Activated CD4-positive, alpha-beta T cell treated with anti-CD3 and anti-CD28 coated beads, Interleukin-2, amount 50 U/mL, for 24 hours (primary cell): Measurements from ENCODE around the gene GPBP1.
"Not testable (repeated sequence)": the region's sequence is repeated elsewhere in the genome, so short reads cannot be mapped to it uniquely, and the experiment has no call there.

ENCODE experiments used
- DNase-seq, 2 donors: peaks; one replicate each; pipeline ENCODE4 v3.0.0-alpha.2; 2020; ENCODE audit warnings: low read depth in 1 of 2, low spot score in 1 of 2

Gene GPBP1

GRCh38 chr5:57176350-57176857, 2.5 kb downstream of the GPBP1 start:
- no peak for DNase-seq

- DNase-seq, result no peak
These were observed 3.8 kb downstream of the GPBP1 start for GRCh38 chr5:57177479-57178156.

GRCh38 chr5:57178238-57178637, 4.4 kb downstream of the GPBP1 start:
- not testable (repeated sequence) for DNase-seq

DNA sequence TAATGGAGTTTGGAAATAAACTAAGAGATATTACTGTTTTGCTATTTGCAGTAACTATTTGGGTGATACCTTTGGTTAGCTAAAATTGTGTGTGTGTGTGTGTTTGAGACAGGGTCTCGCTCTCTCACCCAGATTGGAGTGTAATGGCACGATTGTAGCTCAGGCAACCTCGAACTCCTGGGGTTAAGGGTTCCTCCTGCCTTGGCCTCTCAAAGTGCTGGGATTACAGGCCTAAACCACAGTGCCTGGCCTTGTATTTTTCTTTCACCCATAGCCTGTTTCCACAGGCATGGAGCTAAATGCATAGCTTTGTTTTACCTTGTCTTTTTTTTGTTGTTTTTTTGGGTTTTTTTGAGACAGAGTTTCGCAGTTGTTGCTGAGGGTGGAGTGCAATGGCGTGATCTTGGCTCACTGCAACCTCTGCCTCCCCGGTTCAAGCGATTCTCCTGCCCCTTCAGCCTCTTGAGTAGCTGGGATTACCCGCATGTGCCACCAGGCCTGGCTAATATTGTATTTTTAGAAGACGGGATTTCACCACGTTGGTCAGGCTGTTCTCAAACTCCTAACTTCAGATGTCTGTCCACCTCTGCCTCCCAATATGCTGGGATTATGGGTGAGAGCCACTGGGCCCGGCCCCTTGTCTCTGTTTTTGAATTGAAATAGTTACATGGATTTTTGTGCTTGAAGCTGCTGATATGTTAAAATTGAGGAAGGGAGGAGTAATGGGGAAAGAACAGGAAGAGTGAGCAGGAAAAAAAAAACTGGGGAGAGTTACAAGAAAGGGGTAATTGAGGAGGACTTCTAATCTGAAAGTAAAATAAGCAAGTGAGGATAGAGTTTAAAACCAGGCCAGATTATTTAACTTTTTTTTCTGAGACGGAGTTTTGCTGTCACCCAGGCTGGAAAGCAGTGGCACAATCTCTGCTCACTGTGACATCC, 5.7 kb downstream of the GPBP1 start:
- no peak for DNase-seq

DNA sequence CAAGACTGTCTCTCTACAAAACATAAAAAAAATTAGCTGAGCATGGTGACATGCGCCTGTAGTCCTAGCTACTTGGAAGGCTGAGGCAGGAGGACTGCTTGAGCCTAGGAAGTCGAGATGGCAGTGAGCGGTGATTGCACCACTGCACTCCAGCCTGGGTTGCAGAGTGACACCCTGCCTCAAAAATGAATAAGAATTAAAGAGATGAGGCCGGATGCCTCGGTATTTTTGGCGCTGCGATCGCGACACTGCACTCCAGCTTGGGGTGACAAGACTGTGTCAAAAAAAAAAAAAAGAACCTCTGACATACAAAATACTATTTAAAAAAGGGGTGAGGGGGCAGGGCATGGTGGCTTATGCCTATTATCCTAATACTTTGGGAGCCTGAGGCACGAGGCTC, 7.3 kb downstream of the GPBP1 start:
- no peak for DNase-seq

GRCh38 chr5:57184322-57184721, 10.5 kb downstream of the GPBP1 start:
- DNase-seq, result no peak

- DNase-seq, result no peak
These were observed 11.5 kb downstream of the GPBP1 start for GRCh38 chr5:57185313-57185712.

DNA sequence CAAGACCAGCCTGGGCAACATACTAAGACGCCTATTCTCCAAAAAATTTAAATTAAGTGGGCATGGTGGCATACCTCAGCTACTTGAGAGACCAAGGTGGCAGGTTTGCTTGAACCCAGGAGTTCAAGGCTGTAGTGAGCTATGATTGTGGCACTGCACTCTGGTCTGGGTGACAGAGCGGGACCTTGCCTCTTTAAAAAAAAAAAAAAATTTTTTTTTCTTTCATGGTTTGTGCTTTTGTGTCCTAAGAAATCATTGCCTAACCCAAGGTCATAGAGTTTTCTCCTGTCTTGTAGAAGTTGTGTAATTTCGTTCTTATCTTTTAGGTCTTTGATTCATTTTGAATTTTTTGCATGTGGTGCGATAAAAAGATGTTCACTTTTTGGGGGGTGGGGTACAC, 12.3 kb downstream of the GPBP1 start:
- DNase-seq, result no peak

DNA sequence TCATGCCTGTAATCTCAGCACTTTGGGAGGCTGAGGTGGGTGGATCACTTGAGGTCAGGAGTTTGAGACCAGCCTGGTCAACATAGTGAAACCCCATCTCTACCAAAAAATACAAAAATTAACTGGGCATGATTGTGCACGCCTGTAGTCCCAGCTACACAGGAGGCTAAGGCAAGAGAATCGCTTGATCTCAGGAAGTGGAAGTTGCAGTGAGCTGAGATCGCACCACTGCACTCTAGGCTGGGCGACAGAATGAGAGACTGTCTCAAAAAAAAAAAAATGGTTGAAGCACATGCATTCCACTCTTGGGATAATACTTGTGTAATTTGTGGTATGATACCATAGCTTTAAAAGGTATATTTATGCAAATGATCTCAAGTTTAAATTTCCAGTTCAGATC, 14.1 kb downstream of the GPBP1 start:
- not testable (repeated sequence) for DNase-seq

DNA sequence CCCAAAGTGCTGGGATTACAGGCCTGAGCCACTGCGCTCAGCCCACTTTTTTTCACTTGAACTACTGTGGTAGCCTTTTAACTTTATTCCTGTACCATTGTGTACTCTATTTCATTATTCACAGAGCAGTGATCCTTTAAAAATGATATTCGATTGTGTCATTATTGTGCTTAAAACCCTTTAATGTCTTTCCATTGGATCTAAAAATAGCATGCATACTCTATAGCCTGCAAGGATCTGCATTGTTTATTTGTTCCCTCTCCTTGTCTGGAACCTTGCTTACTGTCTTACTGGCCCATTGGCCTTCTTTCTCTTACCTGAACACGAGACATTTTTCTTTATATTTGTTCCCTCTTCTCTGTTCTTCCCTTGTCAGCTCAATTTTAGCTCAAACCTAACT, 15.7 kb downstream of the GPBP1 start:
- no peak for DNase-seq

DNA sequence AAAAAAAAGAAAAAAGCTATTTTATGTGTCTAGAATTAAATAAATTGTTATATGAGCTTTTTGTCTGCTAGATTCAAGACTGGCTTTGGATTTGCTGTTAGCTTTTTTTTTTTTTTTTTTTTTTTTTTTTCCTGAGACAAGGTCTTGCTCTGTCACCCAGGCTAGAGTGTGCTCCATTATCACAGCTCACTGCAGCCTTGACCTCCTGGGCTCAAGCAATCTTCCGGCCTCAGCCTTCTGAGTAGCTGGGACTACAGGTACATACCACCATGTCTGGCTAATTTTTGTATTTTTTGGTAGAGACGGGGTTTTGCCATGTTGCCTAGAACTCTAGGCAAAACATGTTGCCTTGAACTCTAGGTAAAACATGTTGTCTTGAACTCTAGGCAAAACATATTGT, 16.7 kb downstream of the GPBP1 start:
- DNase-seq, result no peak

GRCh38 chr5:57191163-57191562, 17.3 kb downstream of the GPBP1 start:
- DNase-seq, result no peak

DNA sequence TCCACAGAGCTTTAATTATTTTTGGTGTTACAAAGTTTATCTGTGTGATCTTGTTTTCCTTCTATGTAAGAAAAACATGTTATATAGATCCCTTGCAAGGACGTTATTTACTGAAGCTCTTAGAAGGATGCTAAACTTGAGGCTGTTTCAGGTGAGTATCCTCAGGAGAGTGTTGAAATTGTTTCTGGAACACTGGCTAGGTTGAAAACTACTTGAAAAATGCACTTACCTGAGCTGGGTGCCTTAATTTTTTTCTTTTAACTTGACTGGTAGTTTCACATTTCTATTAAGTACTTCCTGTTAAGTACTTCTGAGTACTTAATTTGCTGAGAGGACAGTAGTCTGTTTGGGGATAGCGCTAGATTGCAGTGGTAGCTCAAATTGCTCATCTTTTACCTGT, 18.1 kb downstream of the GPBP1 start:
- no peak for DNase-seq

GRCh38 chr5:57192832-57193231, 19.0 kb downstream of the GPBP1 start:
- DNase-seq, result not testable (repeated sequence)

GRCh38 chr5:57193757-57194413, 20.0 kb downstream of the GPBP1 start:
- no peak for DNase-seq

GRCh38 chr5:57194653-57195052, 20.8 kb downstream of the GPBP1 start:
- no peak for DNase-seq

DNA sequence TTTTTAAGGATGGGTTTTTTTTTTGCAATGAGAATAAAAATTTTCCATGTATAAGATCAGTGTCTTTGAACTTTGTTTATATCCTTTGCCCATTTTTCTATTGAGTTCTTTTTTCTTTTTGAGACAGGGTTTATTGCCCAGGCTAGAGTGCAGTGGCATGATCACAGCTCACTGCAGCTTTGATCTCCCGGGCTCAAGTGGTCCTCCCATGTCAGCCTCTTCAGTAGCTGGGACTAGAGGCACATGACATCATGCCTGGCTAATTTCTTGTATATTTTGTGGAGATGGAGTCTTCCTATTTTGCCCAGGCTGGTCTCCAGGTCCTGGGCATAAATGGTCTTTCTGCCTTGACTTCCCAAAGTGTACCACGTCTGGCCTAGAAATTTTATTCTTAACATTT, 21.2 kb downstream of the GPBP1 start:
- no peak for DNase-seq

GRCh38 chr5:57199866-57200265, 26.0 kb downstream of the GPBP1 start:
- DNase-seq, result no peak

DNA sequence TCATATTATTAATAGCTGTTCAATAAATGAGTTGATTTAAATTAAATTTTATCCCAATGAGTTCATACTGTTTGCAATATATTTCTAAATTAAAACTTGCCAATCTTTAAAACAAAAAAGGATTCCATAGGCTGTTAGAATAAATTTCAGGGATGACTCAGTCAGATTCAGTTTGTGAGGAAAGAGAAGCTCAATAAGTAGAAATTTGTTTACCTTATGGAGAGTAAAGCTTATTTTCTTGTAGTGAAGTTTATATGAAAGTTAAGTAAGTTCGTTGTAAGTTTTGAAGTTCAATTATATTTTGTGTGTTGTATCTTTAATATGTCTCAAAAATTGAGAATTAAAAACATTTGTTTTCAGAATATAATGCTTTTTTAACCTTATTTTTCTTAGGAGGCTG, 29.0 kb downstream of the GPBP1 start:
- DNase-seq, result no peak

DNA sequence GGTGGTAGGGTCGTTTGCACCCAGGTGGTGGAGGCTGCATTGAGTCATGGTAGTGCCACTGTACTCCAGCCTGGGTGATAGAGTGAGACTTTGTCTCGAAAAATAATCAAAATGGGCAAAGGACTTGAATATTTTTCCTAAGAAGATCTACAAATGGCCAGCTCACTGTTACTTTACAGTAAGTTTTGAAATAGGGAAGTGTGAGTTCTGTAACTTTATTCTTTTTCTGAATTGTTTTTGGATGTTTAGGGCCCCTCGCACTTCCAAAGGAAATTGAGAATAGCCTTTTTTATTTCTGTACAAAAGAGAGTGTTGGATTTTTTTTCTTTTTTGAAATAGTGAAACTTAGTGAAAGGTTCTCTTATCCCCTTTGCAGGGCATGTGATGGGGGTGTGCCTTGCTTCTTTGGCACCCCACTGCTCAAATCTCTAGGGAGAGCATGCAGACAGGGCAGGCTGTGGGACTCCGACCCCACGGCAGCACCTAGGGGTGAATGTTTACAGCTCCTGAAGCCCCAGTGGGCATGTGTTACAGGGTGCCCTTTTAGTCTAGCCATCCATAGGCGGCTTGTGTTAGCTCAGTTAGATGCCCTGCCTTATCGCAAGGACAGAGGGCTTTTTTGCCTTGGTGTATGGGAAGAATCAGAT, 33.3 kb downstream of the GPBP1 start:
- DNase-seq, result no peak

GRCh38 chr5:57207681-57208080, 33.8 kb downstream of the GPBP1 start:
- no peak for DNase-seq
